Thyroid gland (tissue), 4 donors: ENCODE data around the gene TRAF3IP1.

Source experiments
- CTCF ChIP-seq, 6 experiments: fragments of 200-600 bp in 3 of 6; fragments of 450-650 bp in 3 of 6; sonication (generic) in 3 of 6; IDR thresholded peaks; one replicate each; pipeline ENCODE4 v1.5.1; 2016 to 2019; ENCODE audit warnings: antibody characterized with exemption in 6 of 6, mild to moderate bottlenecking in 2 of 6, inconsistent platforms in 1 of 6, moderate library complexity in 1 of 6
- POLR2A ChIP-seq, 2 donors: fragments of 450-650 bp; IDR thresholded peaks; one replicate each; pipeline ENCODE4 v1.6.1; 2017; ENCODE audit warnings: antibody characterized with exemption in 2 of 2, mild to moderate bottlenecking in 2 of 2, moderate library complexity in 1 of 2

- TF ChIP-seq CTCF (IDR thresholded peaks at IDR 0.05) (no peak), POLR2A (IDR thresholded peaks at IDR 0.05) (no peak)
Measured at GRCh38 chr2:238344035-238344434, 23.7 kb downstream of the TRAF3IP1 start.
